Ovary (tissue), 9 donors: Measurements from ENCODE around the gene KRT4. TPM values are rescaled to one million over a fixed set of nuclear protein-coding genes. Genes with fewer than 3 reads are reported as not detected.

ENCODE experiments used
- DNase-seq, 5 donors: peaks; one replicate each; pipeline ENCODE4 v3.0.0-alpha.2; 2019 to 2020
- H3K27ac ChIP-seq, 2 donors: fragments of 200-600 bp; one replicate each; pipeline versions ENCODE4 v1.5.1 to v1.8.0; 2019 to 2022
- H3K27me3 ChIP-seq: fragments of 200-600 bp; one replicate; pipeline ENCODE4 v1.8.0; 2022
- H3K36me3 ChIP-seq: fragments of 200-600 bp; sonication (generic); one replicate; pipeline ENCODE4 v1.5.1; 2019
- H3K4me1 ChIP-seq: one replicate; pipeline ENCODE4 v1.8.1; 2013; ENCODE audit warnings: mild to moderate bottlenecking, moderate library complexity; ENCODE audit not compliant: insufficient read depth
- H3K4me3 ChIP-seq: fragments of 200-600 bp; sonication (generic); one replicate; pipeline ENCODE4 v1.5.1; 2017
- H3K9me3 ChIP-seq, 2 donors: fragments of 200-600 bp in 1 of 2; sonication (generic) in 1 of 2; one replicate each; pipeline versions ENCODE4 v1.5.1 to v1.8.1; 2013 to 2019; ENCODE audit warnings: mild to moderate bottlenecking in 1 of 2, moderate library complexity in 1 of 2
- CTCF ChIP-seq, 3 donors: fragments of 450-650 bp in 2 of 3; fragments of 200-600 bp in 1 of 3; IDR thresholded peaks; one replicate each; pipeline versions ENCODE4 v1.5.1 to v1.8.0; 2016 to 2022; ENCODE audit warnings: antibody characterized with exemption in 3 of 3, mild to moderate bottlenecking in 1 of 3
- EP300 ChIP-seq: sonication (generic); formaldehyde crosslinking; IDR thresholded peaks from one replicate; pipeline ENCODE4 v1.6.1; 2017; ENCODE audit warnings: antibody characterized with exemption
- POLR2A ChIP-seq: fragments of 450-650 bp; IDR thresholded peaks from one replicate; pipeline ENCODE4 v1.6.1; 2017; ENCODE audit warnings: antibody characterized with exemption, mild to moderate bottlenecking, moderate library complexity
- WGBS, 3 donors: extraction: QIAGEN DNeasy Blood & Tissue Kit in 1 of 3; methylation state at CpG; one replicate each; pipeline versions ENCODE4 v1.1.5 to v1.1.7; 2013 to 2017; 5-methylcytosine and 5-hydroxymethylcytosine counted together
- intact Hi-C, 4 donors: fragments of 100-400 bp; cut with DNase I; formaldehyde crosslinking; loops; one replicate each; pipeline versions ENCODE4 v1.11.0 to v1.15.1; 2022 to 2023
- polyA plus RNA-seq, 2 donors: library from polyadenylated mRNA; stranded (reverse); fragments of 200-250 nt in 1 of 2; fragments of 350-450 nt in 1 of 2; fragmentation: Illumina TruSeq in 1 of 2; extraction: RNeasy Lipid Tissue Mini Kit (QIAGEN cat#74804) in 1 of 2; gene quantifications; one replicate each; pipeline ENCODE4 v1.2.3, GENCODE V29; 2013 to 2014
- total RNA-seq, 7 donors: library from RNA; depleted of rRNA in 2 of 7; stranded (reverse); fragments of >200 nt in 2 of 7; fragmentation: NEBNext Ultra II Directional in 3 of 7; extraction: Animal tissue kit (Norgen Biotek cat#: 25700) in 3 of 7; gene quantifications; one replicate each; pipeline versions ENCODE4 v1.1.0 to v1.2.4, GENCODE V29; 2016 to 2023
- donor health status: DM: no; HTN: no; CAD: no; lungs with moderate emphysema.
- donor health status: DM: no; HTN: no; CAD: no.
- donor health status: Bipolar disorder and iron deficiency.
- donor health status: DM: yes; HTN: yes; CAD: no.
- donor health status: DM: no; HTN: no; CAD: no.
- donor health status: DM: yes; HTN: yes; CAD: no.

Gene KRT4
- total and polyA plus RNA-seq, 9 donors, result 0.17 to 0.34 TPM; not detected in 7

GRCh38 chr12:52845946-52846345, 32.0 kb upstream of the KRT4 start:
- Histone ChIP-seq H3K27ac (no peak overlapping the region), H3K4me3 (no peak overlapping the region), H3K27me3 (no peaks in the 10 kb centered on the region), H3K36me3 (no peaks in the 10 kb centered on the region), H3K4me1 (no peaks in the 10 kb centered on the region), H3K9me3 (no peaks in the 10 kb centered on the region)
- TF ChIP-seq POLR2A (no peak), EP300 (no peak), CTCF (IDR thresholded peaks at IDR 0.05) (no peak)
- WGBS, 3 donors, result 57 to 85% (median 77%) methylated on average over 1 of the region's 1 CpG
- intact Hi-C loops, result no loop called here
- DNase-seq, result no peak

- 86 to 89% (median 89%) methylated on average over 8 to 11 of the region's 11 CpGs for WGBS, 3 donors
- Histone ChIP-seq H3K4me1 (no peaks in the 10 kb centered on the region), H3K36me3 (no peaks in the 10 kb centered on the region), H3K27ac (no peak overlapping the region), H3K9me3 (no peaks in the 10 kb centered on the region), H3K4me3 (no peak overlapping the region), H3K27me3 (no peaks in the 10 kb centered on the region)
- DNase-seq, result no peak
- intact Hi-C loops, result no loop called here
- TF ChIP-seq POLR2A (no peak), EP300 (no peak), CTCF (IDR thresholded peaks at IDR 0.05) (no peak)
Observed at GRCh38 chr12:52844386-52844785, 30.5 kb upstream of the KRT4 start.

- no peak for TF ChIP-seq EP300
- DNase-seq, result no peak
- Histone ChIP-seq H3K4me1 (no peaks in the 10 kb centered on the region), H3K4me3 (no peak overlapping the region), H3K27ac (no peak overlapping the region), H3K9me3 (no peaks in the 10 kb centered on the region), H3K27me3 (no peaks in the 10 kb centered on the region), H3K36me3 (no peaks in the 10 kb centered on the region)
- intact Hi-C loops, result no loop called here
- 67 to 75% (median 71%) methylated on average over 18 of the region's 18 CpGs for WGBS, 3 donors
Observed at GRCh38 chr12:52839436-52840105, 25.7 kb upstream of the KRT4 start.

GRCh38 chr12:52838609-52839435, 24.9 kb upstream of the KRT4 start:
- Histone ChIP-seq H3K27ac (no peak overlapping the region), H3K4me3 (no peak overlapping the region), H3K9me3 (no peaks in the 10 kb centered on the region), H3K4me1 (no peaks in the 10 kb centered on the region), H3K36me3 (no peaks in the 10 kb centered on the region), H3K27me3 (no peaks in the 10 kb centered on the region)
- TF ChIP-seq POLR2A, result no peak
- no peak for TF ChIP-seq EP300
- TF ChIP-seq CTCF (IDR thresholded peaks at IDR 0.05), result no peak
- 38 to 49% (median 38%) methylated on average over 14 of the region's 14 CpGs for whole genome bisulfite sequencing, 3 donors
- intact Hi-C loops, result no loop called here
- no peak for DNase-seq
